GM08714 (cell line): ENCODE measurements around the gene AMY2B.
"Not testable (repeated sequence)": the region's sequence is repeated elsewhere in the genome, so short reads cannot be mapped to it uniquely, and the experiment has no call there.

ENCODE experiments used
- H3K4me3 ChIP-seq: fragments of 200-500 bp; sonication (Bioruptor generic); 2 replicates; pipeline ENCODE4 v1.5.1; 2014; ENCODE audit warnings: mild to moderate bottlenecking, low read length, inconsistent platforms
- ZNF274 ChIP-seq: IDR thresholded peaks from 2 replicates; pipeline ENCODE4 v1.6.1; 2012; ENCODE audit warnings: mild to moderate bottlenecking, low read depth, low read length

AMY2B gene

DNA sequence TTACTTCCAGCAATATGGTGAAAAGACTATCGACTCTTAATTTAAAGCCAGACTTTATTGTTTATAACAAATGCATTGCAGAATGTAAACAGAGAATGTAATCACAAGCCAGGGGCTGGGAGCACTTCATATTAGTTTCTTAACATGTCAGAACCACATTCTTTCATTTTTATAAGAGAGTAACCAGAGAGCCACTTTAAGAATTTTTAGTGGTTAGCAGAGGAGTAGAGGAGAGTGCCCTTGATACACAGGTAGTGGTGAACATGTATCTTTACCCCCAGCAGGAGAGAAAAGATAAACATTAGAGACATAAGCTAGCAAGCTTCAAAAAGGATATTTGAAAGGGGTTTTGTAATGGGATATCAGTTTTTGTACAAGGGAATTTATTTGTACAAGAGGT is 11.1 kb downstream of the AMY2B start:
- H3K4me3 ChIP-seq: no peak overlapping the region
- TF ChIP-seq ZNF274: no peak

DNA sequence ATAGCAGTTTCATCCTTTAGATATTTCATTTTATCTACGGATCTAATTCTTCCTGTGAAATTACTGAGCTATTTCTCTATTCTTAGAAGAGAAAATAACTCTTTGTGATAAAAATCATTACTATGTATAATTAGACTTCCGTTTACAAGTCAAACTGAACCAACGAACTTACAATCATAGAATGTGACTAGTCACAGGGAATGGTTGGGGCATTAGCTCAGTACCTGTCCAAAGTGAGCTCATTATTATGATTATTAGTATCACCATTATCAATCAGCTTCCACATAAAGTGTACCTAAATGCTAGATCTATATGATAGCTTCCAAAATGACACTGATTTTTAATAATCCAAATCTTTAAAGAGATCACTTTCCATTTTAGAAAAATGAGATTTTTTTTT is 12.5 kb downstream of the AMY2B start:
- no peak for TF ChIP-seq ZNF274

GRCh38 chr1:103584537-103584936 is 13.1 kb downstream of the AMY2B start:
- H3K4me3 ChIP-seq: no peak overlapping the region
- TF ChIP-seq ZNF274: no peak

More for the DNA sequence above, 12.5 kb downstream of the AMY2B start:
- H3K4me3 ChIP-seq: no peak overlapping the region

DNA sequence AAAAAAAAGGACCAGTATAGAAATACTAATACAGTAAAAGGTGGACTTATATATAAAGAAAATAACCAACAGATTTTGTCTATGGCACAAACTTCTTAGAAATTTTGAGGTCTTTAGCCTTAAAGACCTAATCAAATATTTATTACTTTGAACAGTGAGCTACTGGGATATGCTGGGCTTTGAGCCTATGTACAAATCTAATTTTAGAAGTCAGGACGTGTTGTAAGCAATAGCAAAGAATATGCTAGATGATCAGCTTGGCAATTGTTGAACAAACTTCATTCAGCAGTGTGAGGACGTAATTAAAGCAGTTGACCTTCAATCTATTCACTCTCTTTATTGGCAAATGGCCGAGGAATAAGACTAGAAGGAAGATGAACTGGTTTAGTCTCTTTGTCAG is 31.4 kb downstream of the AMY2B start:
- not testable (repeated sequence) for H3K4me3 ChIP-seq

DNA sequence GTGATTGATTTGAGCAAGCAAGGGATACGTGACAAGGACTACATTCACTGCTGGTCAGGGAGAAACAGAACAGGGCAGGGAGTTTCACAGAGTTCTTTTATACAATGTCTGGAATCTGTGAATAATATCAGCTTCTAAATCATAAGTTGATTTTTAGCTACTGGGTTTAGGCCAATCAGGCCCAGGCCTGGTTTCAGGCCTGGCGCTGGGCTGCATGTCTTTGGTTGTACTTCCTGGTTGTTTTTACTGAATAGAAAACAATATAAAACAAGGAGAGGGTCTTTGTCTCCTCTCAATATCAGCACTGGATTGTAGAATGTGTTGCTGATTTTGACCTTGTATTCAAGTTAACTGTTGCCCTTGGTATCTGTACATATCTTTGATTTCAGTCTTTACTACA is 45.0 kb downstream of the AMY2B start:
- no peak overlapping the region for H3K4me3 ChIP-seq
- no peak for TF ChIP-seq ZNF274

- H3K4me3 ChIP-seq: not testable (repeated sequence)
These were observed 45.6 kb downstream of the AMY2B start, which contains the start of gene AMY2A for GRCh38 chr1:103616994-103617477. Gene AMY2A (plus strand): TSS chr1:103617427. CDS start chr1:103617441, 14 bp downstream.

- H3K4me3 ChIP-seq: not testable (repeated sequence)
These were observed 56.0 kb downstream of the AMY2B start for GRCh38 chr1:103627436-103627835.
